GM23338 (cell line): ENCODE results near the gene DOCK2.

Experiments
- CREB1 ChIP-seq: fragments of 250-450 bp; sonication (Bioruptor Pico); IDR thresholded peaks from 2 replicates; pipeline ENCODE4 v1.5.0; 2020; ENCODE audit warnings: low read depth, mild to moderate bottlenecking, moderate library complexity
- ETS1 ChIP-seq: IDR thresholded peaks from 2 replicates; pipeline ENCODE4 v1.6.1; 2016; ENCODE audit warnings: antibody characterized with exemption
- EZH2 ChIP-seq: fragments of 200-600 bp; sonication (generic); IDR thresholded peaks from one replicate; pipeline ENCODE4 v1.8.0; 2017; ENCODE audit warnings: antibody characterized with exemption, mild to moderate bottlenecking, low read depth; ENCODE audit not compliant: unreplicated experiment
- EZH2phosphoT487 ChIP-seq: fragments of 200-600 bp; sonication (generic); IDR thresholded peaks from one replicate; pipeline ENCODE4 v1.8.1; 2018; ENCODE audit warnings: antibody characterized with exemption; ENCODE audit not compliant: unreplicated experiment
- JUNB ChIP-seq: IDR thresholded peaks from one replicate; pipeline ENCODE4 v1.6.1; 2016; ENCODE audit warnings: antibody characterized with exemption; ENCODE audit not compliant: unreplicated experiment
- NANOG ChIP-seq: IDR thresholded peaks from 2 replicates; pipeline ENCODE4 v1.6.1; 2016; ENCODE audit warnings: antibody characterized with exemption, borderline replicate concordance
- POLR2AphosphoS5 ChIP-seq: IDR thresholded peaks from 2 replicates; pipeline ENCODE4 v1.6.1; 2016; ENCODE audit warnings: antibody characterized with exemption, low read depth
- STAT1 ChIP-seq: IDR thresholded peaks from one replicate; pipeline ENCODE4 v1.6.1; 2016; ENCODE audit warnings: antibody characterized with exemption; ENCODE audit not compliant: unreplicated experiment
- TF ChIP-seq, protein P1 (sequence below), 2 experiments: fragments of 200-600 bp in 1 of 2; sonication (generic) in 1 of 2; conservative IDR thresholded peaks; 2 replicates each; pipeline versions ENCODE4 v1.5.1 to v1.6.1; 2016 to 2017; ENCODE audit warnings: antibody characterized with exemption in 2 of 2, low read depth in 2 of 2, mild to moderate bottlenecking in 2 of 2, moderate library complexity in 1 of 2
- TF ChIP-seq, protein P2 (sequence below): IDR thresholded peaks from one replicate; pipeline ENCODE4 v1.6.1; 2018; ENCODE audit warnings: antibody characterized with exemption; ENCODE audit not compliant: unreplicated experiment

DNA sequence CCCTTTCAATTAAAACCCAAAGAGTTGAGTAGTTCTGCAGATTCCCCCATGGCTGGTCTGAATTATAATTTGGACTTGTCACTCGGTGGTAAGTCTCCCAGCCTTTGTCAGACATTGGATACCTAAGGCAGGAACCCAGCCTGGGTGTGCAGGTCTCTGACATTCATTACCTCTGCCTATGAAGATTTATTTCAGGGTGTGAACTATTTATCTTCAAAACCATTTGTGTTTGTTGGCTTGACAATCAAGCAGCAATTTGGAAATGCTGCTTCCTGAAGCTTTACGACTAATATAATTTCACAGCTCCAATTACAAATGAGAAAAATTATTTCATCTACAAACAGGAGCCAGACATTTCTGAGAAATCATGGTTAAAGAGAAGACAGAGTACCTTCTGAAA is 160.5 kb downstream of the DOCK2 start:
- TF ChIP-seq, protein P1, sequence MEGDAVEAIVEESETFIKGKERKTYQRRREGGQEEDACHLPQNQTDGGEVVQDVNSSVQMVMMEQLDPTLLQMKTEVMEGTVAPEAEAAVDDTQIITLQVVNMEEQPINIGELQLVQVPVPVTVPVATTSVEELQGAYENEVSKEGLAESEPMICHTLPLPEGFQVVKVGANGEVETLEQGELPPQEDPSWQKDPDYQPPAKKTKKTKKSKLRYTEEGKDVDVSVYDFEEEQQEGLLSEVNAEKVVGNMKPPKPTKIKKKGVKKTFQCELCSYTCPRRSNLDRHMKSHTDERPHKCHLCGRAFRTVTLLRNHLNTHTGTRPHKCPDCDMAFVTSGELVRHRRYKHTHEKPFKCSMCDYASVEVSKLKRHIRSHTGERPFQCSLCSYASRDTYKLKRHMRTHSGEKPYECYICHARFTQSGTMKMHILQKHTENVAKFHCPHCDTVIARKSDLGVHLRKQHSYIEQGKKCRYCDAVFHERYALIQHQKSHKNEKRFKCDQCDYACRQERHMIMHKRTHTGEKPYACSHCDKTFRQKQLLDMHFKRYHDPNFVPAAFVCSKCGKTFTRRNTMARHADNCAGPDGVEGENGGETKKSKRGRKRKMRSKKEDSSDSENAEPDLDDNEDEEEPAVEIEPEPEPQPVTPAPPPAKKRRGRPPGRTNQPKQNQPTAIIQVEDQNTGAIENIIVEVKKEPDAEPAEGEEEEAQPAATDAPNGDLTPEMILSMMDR (conservative IDR thresholded peaks at IDR 0.05; ENCODE audit: low read depth in 2 of 2) = no peak
- TF ChIP-seq EZH2phosphoT487 (no peak), JUNB (no peak), POLR2AphosphoS5 (no peak), EZH2 (no peak), ETS1 (no peak), NANOG (no peak), STAT1 (no peak), CREB1 (no peak)
- TF ChIP-seq, protein P2, sequence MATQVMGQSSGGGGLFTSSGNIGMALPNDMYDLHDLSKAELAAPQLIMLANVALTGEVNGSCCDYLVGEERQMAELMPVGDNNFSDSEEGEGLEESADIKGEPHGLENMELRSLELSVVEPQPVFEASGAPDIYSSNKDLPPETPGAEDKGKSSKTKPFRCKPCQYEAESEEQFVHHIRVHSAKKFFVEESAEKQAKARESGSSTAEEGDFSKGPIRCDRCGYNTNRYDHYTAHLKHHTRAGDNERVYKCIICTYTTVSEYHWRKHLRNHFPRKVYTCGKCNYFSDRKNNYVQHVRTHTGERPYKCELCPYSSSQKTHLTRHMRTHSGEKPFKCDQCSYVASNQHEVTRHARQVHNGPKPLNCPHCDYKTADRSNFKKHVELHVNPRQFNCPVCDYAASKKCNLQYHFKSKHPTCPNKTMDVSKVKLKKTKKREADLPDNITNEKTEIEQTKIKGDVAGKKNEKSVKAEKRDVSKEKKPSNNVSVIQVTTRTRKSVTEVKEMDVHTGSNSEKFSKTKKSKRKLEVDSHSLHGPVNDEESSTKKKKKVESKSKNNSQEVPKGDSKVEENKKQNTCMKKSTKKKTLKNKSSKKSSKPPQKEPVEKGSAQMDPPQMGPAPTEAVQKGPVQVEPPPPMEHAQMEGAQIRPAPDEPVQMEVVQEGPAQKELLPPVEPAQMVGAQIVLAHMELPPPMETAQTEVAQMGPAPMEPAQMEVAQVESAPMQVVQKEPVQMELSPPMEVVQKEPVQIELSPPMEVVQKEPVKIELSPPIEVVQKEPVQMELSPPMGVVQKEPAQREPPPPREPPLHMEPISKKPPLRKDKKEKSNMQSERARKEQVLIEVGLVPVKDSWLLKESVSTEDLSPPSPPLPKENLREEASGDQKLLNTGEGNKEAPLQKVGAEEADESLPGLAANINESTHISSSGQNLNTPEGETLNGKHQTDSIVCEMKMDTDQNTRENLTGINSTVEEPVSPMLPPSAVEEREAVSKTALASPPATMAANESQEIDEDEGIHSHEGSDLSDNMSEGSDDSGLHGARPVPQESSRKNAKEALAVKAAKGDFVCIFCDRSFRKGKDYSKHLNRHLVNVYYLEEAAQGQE = no peak
